ENCODE measurements around the gene SLC10A1.
"Not testable (repeated sequence)": the region's sequence is repeated elsewhere in the genome, so short reads cannot be mapped to it uniquely, and the experiment has no call there.

The SLC10A1 gene

GRCh38 chr14:69796797-69797500 is at the start of gene SLC10A1:
SLC10A1 (minus strand) TSS chr14:69797241; CDS start chr14:69797155, 86 bp downstream.
- DNase-seq, result no peak

GRCh38 chr14:69845787-69846186 is 48.7 kb upstream of the SLC10A1 start:
- DNase-seq, result no peak

GRCh38 chr14:69845050-69845581 is 48.1 kb upstream of the SLC10A1 start:
- no peak for DNase-seq

GRCh38 chr14:69844171-69844570 is 47.1 kb upstream of the SLC10A1 start:
- DNase-seq, result no peak

- no peak for DNase-seq
These were observed 45.8 kb upstream of the SLC10A1 start for GRCh38 chr14:69842686-69843420.

GRCh38 chr14:69841656-69842055 is 44.6 kb upstream of the SLC10A1 start:
- no peak for DNase-seq

GRCh38 chr14:69839661-69840060 is 42.6 kb upstream of the SLC10A1 start:
- no peak for DNase-seq

GRCh38 chr14:69838881-69839416 is 41.9 kb upstream of the SLC10A1 start:
- no peak for DNase-seq

- no peak for DNase-seq
These were observed 31.8 kb upstream of the SLC10A1 start for GRCh38 chr14:69828879-69829278.

- no peak for DNase-seq
These were observed 31.3 kb upstream of the SLC10A1 start for GRCh38 chr14:69828354-69828753.

GRCh38 chr14:69827560-69827959 is 30.5 kb upstream of the SLC10A1 start:
- peak in 1 of 2 donors; percentile 2 for DNase-seq

- no peak for DNase-seq
These were observed 25.4 kb upstream of the SLC10A1 start for GRCh38 chr14:69822456-69822855.

GRCh38 chr14:69820991-69821390 is 23.9 kb upstream of the SLC10A1 start:
- no peak for DNase-seq

- DNase-seq, result no peak
These were observed 22.6 kb upstream of the SLC10A1 start for GRCh38 chr14:69819607-69820006.

GRCh38 chr14:69818758-69819191 is 21.7 kb upstream of the SLC10A1 start:
- peak; percentile 29 to 63 for DNase-seq

GRCh38 chr14:69816216-69816615 is 19.2 kb upstream of the SLC10A1 start:
- DNase-seq, result no peak

- no peak for DNase-seq
These were observed 18.5 kb upstream of the SLC10A1 start for GRCh38 chr14:69815556-69815955.

GRCh38 chr14:69814397-69814796 is 17.4 kb upstream of the SLC10A1 start:
- DNase-seq, result no peak

- not testable (repeated sequence) for DNase-seq
These were observed 16.3 kb upstream of the SLC10A1 start for GRCh38 chr14:69813346-69813745.

GRCh38 chr14:69812711-69813110 is 15.7 kb upstream of the SLC10A1 start:
- no peak for DNase-seq

- no peak for DNase-seq
These were observed 14.8 kb upstream of the SLC10A1 start for GRCh38 chr14:69811868-69812252.

- no peak for DNase-seq
These were observed 14.3 kb upstream of the SLC10A1 start for GRCh38 chr14:69811227-69811867.

All from stimulated activated CD4-positive, alpha-beta T cell treated with anti-CD3 and anti-CD28 coated beads, Interleukin-2, amount 100 ng/mL, for 24 hours (primary cell).